Thyroid gland (tissue), 4 donors: ENCODE measurements around the gene RBCK1. TPM values are rescaled to one million over a fixed set of nuclear protein-coding genes. Genes with fewer than 3 reads are reported as not detected.

Experiments used
- DNase-seq, 2 donors: peaks; one replicate each; pipeline ENCODE4 v3.0.0-alpha.2; 2019
- H3K27ac ChIP-seq, 3 donors: fragments of 200-600 bp; sonication (generic); 1 replicate in 2 of 3; 2 replicates in 1 of 3; pipeline ENCODE4 v1.5.1; 2016 to 2019; ENCODE audit warnings: mild to moderate bottlenecking in 1 of 3, moderate library complexity in 1 of 3
- H3K27me3 ChIP-seq: fragments of 200-600 bp; sonication (generic); one replicate; pipeline ENCODE4 v1.5.1; 2019
- H3K36me3 ChIP-seq, 2 donors: fragments of 200-600 bp; sonication (generic); one replicate each; pipeline ENCODE4 v1.5.1; 2016 to 2019
- H3K4me1 ChIP-seq, 2 donors: fragments of 200-600 bp; sonication (generic); one replicate each; pipeline ENCODE4 v1.5.1; 2017 to 2019
- H3K4me3 ChIP-seq, 3 donors: fragments of 200-600 bp; sonication (generic); replicated peaks in 1 of 3; 1 replicate in 2 of 3; 2 replicates in 1 of 3; pipeline ENCODE4 v1.5.1; 2016; ENCODE audit warnings: mild to moderate bottlenecking in 1 of 3
- H3K9me3 ChIP-seq: fragments of 200-600 bp; sonication (generic); one replicate; pipeline ENCODE4 v1.5.1; 2017
- POLR2A ChIP-seq, 2 donors: fragments of 450-650 bp; IDR thresholded peaks; one replicate each; pipeline ENCODE4 v1.6.1; 2017; ENCODE audit warnings: antibody characterized with exemption in 2 of 2, mild to moderate bottlenecking in 2 of 2, moderate library complexity in 1 of 2
- WGBS, 2 donors: methylation state at CpG; one replicate each; pipeline ENCODE4 v1.1.5; 2017; 5-methylcytosine and 5-hydroxymethylcytosine counted together
- intact Hi-C: fragments of 100-400 bp; cut with DNase I; formaldehyde crosslinking; loops from one replicate; pipeline ENCODE4 v1.15.1; 2023
- total RNA-seq, 4 donors: library from RNA; depleted of rRNA; stranded (reverse); fragments of >200 nt; gene quantifications; one replicate each; pipeline ENCODE4 v1.2.3, GENCODE V29; 2016
- TF ChIP-seq, protein P1 (sequence below), 6 experiments: fragments of 200-600 bp in 3 of 6; fragments of 450-650 bp in 3 of 6; sonication (generic) in 3 of 6; IDR thresholded peaks; one replicate each; pipeline ENCODE4 v1.5.1; 2016 to 2019; ENCODE audit warnings: antibody characterized with exemption in 6 of 6, mild to moderate bottlenecking in 2 of 6, inconsistent platforms in 1 of 6, moderate library complexity in 1 of 6

The RBCK1 gene
- total RNA-seq, 4 donors from 2014 or later: 49.2 to 90.2 (median 71.0) TPM

GRCh38 chr20:414161-414560, 6.1 kb downstream of the RBCK1 start:
- no peaks in the 10 kb centered on the region for H3K9me3 ChIP-seq
- peaks cover 6 to 9% of the 10 kb centered on the region in 2 donors for H3K4me1 ChIP-seq
- H3K36me3 ChIP-seq: peaks cover 2 to 10% of the 10 kb centered on the region in 2 donors
- H3K27ac ChIP-seq: no peak overlapping the region
- 88 to 89% methylated on average over 2 of the region's 2 CpGs for WGBS, 2 donors
- no peaks in the 10 kb centered on the region for H3K27me3 ChIP-seq
- no peak overlapping the region for H3K4me3 ChIP-seq
- intact Hi-C loops: no loop called here
- no peak for DNase-seq
- TF ChIP-seq POLR2A (IDR thresholded peaks at IDR 0.05): no peak
- TF ChIP-seq, protein P1, sequence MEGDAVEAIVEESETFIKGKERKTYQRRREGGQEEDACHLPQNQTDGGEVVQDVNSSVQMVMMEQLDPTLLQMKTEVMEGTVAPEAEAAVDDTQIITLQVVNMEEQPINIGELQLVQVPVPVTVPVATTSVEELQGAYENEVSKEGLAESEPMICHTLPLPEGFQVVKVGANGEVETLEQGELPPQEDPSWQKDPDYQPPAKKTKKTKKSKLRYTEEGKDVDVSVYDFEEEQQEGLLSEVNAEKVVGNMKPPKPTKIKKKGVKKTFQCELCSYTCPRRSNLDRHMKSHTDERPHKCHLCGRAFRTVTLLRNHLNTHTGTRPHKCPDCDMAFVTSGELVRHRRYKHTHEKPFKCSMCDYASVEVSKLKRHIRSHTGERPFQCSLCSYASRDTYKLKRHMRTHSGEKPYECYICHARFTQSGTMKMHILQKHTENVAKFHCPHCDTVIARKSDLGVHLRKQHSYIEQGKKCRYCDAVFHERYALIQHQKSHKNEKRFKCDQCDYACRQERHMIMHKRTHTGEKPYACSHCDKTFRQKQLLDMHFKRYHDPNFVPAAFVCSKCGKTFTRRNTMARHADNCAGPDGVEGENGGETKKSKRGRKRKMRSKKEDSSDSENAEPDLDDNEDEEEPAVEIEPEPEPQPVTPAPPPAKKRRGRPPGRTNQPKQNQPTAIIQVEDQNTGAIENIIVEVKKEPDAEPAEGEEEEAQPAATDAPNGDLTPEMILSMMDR (IDR thresholded peaks at IDR 0.05): no peak

GRCh38 chr20:415820-416322, 7.8 kb downstream of the RBCK1 start:
- Histone ChIP-seq H3K27ac (no peak overlapping the region), H3K36me3 (peaks cover 16 to 24% of the 10 kb centered on the region in 2 donors), H3K4me1 (no peaks in the 10 kb centered on the region), H3K9me3 (no peaks in the 10 kb centered on the region), H3K27me3 (no peaks in the 10 kb centered on the region), H3K4me3 (no peak overlapping the region)
- TF ChIP-seq POLR2A (IDR thresholded peaks at IDR 0.05): no peak
- TF ChIP-seq, protein P1 (IDR thresholded peaks at IDR 0.05): no peak
- 91 to 92% methylated on average over 13 of the region's 13 CpGs for WGBS, 2 donors
- no peak for DNase-seq
- intact Hi-C loops: no loop called here

DNA sequence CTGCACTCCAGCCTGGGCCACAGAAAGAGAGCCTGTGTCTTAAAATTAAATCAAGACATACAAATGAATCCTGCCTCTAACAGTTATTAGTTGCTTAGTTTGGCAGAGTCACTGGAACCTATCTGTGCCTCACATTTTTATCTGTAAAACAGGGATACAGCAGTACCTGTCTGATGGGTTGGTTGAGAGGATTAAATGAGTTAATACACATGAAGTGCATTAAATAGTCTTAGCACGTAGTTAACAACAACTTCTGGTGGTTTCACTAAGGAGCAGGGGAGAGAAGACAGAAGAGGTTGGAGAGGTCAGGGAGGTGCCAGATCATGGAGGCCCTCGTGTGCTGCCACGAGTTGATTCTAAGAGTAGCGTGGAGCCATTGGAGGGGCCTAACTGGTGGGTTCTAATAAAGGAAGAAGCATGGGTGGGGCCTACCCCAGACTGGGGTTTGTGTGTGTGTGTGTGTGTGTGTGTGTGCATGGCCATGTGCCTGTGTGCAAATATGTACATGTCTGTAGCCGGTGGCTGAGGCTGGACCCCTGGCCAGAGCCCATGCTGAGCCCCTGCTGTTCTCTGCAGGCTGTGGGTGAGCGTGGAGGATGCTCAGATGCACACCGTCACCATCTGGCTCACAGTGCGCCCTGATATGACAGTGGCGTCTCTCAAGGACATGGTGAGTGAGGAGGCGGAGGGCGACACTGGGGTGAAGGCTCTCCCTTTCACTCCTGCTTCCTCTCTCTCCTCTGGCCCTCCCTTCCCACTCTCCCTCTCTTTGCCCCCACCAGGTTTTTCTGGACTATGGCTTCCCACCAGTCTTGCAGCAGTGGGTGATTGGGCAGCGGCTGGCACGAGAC, 9.1 kb downstream of the RBCK1 start:
- no peak for DNase-seq
- H3K27me3 ChIP-seq: no peaks in the 10 kb centered on the region
- H3K4me3 ChIP-seq: no peak overlapping the region
- intact Hi-C loops: no loop called here
- H3K27ac ChIP-seq: no peak overlapping the region
- H3K4me1 ChIP-seq: no peaks in the 10 kb centered on the region
- H3K36me3 ChIP-seq: peaks cover 27 to 37% of the 10 kb centered on the region in 2 donors
- WGBS, 2 donors: 81 to 88% methylated on average over 8 to 13 of the region's 13 CpGs
- H3K9me3 ChIP-seq: no peaks in the 10 kb centered on the region
- TF ChIP-seq, protein P1 (IDR thresholded peaks at IDR 0.05): no peak
- TF ChIP-seq POLR2A (IDR thresholded peaks at IDR 0.05): no peak

GRCh38 chr20:417801-418342, 9.8 kb downstream of the RBCK1 start:
- Histone ChIP-seq H3K27me3 (no peaks in the 10 kb centered on the region), H3K27ac (no peak overlapping the region), H3K9me3 (no peaks in the 10 kb centered on the region), H3K36me3 (peaks cover 31 to 44% of the 10 kb centered on the region in 2 donors), H3K4me1 (no peaks in the 10 kb centered on the region), H3K4me3 (no peak overlapping the region)
- no peak for TF ChIP-seq POLR2A (IDR thresholded peaks at IDR 0.05)
- TF ChIP-seq, protein P1 (IDR thresholded peaks at IDR 0.05): no peak
- WGBS, 2 donors: 93 to 96% methylated on average over 6 to 11 of the region's 12 CpGs
- DNase-seq: no peak
- intact Hi-C loops: no loop called here

DNA sequence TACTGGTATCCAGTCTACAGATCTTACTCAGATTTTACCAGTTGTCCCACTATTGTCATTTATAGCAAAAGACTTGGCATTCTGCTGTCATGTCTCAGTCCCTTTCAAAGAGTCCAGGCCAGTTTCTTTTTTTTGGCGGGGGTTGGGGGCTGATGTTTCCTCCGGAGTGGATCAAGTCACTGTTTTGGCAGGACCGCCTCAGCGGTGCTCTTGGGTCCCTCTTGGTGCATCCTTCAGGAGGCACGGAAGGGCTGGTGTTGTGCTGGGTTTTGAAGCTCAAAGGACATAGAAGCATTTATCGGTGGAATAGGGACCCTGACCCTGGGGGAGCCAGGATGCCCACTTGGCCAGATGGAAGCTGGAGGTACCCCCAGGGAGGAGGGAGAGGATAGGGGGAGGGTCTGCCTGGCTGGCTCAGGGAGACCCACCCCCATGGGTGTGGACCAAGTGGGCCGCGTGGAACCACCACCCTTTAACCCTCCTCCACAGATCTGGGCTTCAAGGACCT, 10.8 kb downstream of the RBCK1 start:
- TF ChIP-seq, protein P1 (IDR thresholded peaks at IDR 0.05): no peak
- TF ChIP-seq POLR2A (IDR thresholded peaks at IDR 0.05): no peak
- H3K9me3 ChIP-seq: no peaks in the 10 kb centered on the region
- H3K4me3 ChIP-seq: no peak overlapping the region
- DNase-seq: no peak
- intact Hi-C loops: no loop called here
- no peak overlapping the region for H3K27ac ChIP-seq
- no peaks in the 10 kb centered on the region for H3K27me3 ChIP-seq
- H3K36me3 ChIP-seq: peaks cover 31 to 45% of the 10 kb centered on the region in 2 donors
- H3K4me1 ChIP-seq: no peaks in the 10 kb centered on the region
- 89 to 90% methylated on average over 8 of the region's 8 CpGs for WGBS, 2 donors
